H1 (cell line): ENCODE results near the gene MRPL45. TPM values are rescaled to one million over a fixed set of nuclear protein-coding genes. Genes with fewer than 3 reads are reported as not detected.

ENCODE experiments used
- CTCF ChIA-PET: fragments of 300-600 bp; sonication (Branson Sonifier 250); formaldehyde crosslinking; loops from one replicate; lab custom pipeline; 2021; ENCODE audit not compliant: partially characterized antibody; lab: Charles Lee
- POLR2A ChIA-PET: fragments of 300-600 bp; sonication (Branson Sonifier 250); formaldehyde crosslinking; loops from one replicate; lab custom pipeline; 2021; ENCODE audit warnings: inconsistent platforms; ENCODE audit not compliant: partially characterized antibody; lab: Charles Lee
- DNase-seq, 2 experiments: peaks; one replicate each; pipeline versions ENCODE4 v3.0.0 to v3.0.0-alpha.2; 2010 to 2022; ENCODE audit warnings: low spot score in 2 of 2, low read depth in 1 of 2, mixed read lengths in 1 of 2
- FAIRE-seq: peaks from 2 replicates; lab custom pipeline; 2011; peaks lifted over from hg19 to GRCh38; lab: Jason Lieb, UNC
- H2AFZ ChIP-seq: 2 replicates; pipeline ENCODE4 v1.8.1; 2012; ENCODE audit warnings: low read length, inconsistent platforms
- H2AK5ac ChIP-seq: 2 replicates; pipeline ENCODE4 v1.6.1; 2013; ENCODE audit warnings: low read depth, low read length
- H2BK120ac ChIP-seq: replicated peaks from 2 replicates; pipeline ENCODE3; 2013; ENCODE audit warnings: low read depth, low read length, inconsistent platforms
- H2BK12ac ChIP-seq: 2 replicates; pipeline ENCODE4 v1.6.1; 2013; ENCODE audit warnings: low read depth, low read length
- H2BK15ac ChIP-seq: 2 replicates; pipeline ENCODE4 v1.6.1; 2013; ENCODE audit warnings: low read length
- H2BK20ac ChIP-seq: 2 replicates; pipeline ENCODE4 v1.6.1; 2013; ENCODE audit warnings: low read length
- H2BK5ac ChIP-seq: 2 replicates; pipeline ENCODE4 v1.6.1; 2013; ENCODE audit warnings: low read depth, low read length
- H3K14ac ChIP-seq: 2 replicates; pipeline ENCODE4 v1.6.1; 2013; ENCODE audit warnings: inconsistent platforms; ENCODE audit not compliant: insufficient read length
- H3K18ac ChIP-seq: 2 replicates; pipeline ENCODE4 v1.6.1; 2013; ENCODE audit warnings: low read length; ENCODE audit errors: extremely low read depth
- H3K23ac ChIP-seq: 2 replicates; pipeline ENCODE4 v1.6.1; 2013; ENCODE audit warnings: inconsistent platforms; ENCODE audit not compliant: insufficient read length
- H3K23me2 ChIP-seq: 2 replicates; pipeline ENCODE4 v1.6.1; 2013; ENCODE audit warnings: low read depth, low read length
- H3K27ac ChIP-seq: 2 replicates; pipeline ENCODE4 v1.6.1; 2011; ENCODE audit warnings: low read depth, low read length, inconsistent platforms
- H3K27me3 ChIP-seq, 4 experiments: replicated peaks in 1 of 4; 1 replicate in 1 of 4; 2 replicates in 3 of 4; pipeline versions ENCODE4 v1.6.1 to v1.8.1; 2011 to 2013; ENCODE audit warnings: low read length in 3 of 4, mild to moderate bottlenecking in 3 of 4, inconsistent platforms in 2 of 4, mixed read lengths in 2 of 4, moderate library complexity in 1 of 4; ENCODE audit not compliant: control insufficient read depth in 3 of 4, insufficient read depth in 3 of 4; ENCODE audit errors: extremely low read depth in 1 of 4
- H3K36me3 ChIP-seq, 4 experiments: 2 replicates each; pipeline versions ENCODE4 v1.6.1 to v1.8.1; 2011 to 2013; ENCODE audit warnings: mild to moderate bottlenecking in 4 of 4, low read length in 3 of 4, moderate library complexity in 2 of 4, control low read depth in 1 of 4, inconsistent platforms in 1 of 4; ENCODE audit not compliant: insufficient read depth in 4 of 4, control insufficient read depth in 2 of 4
- H3K4ac ChIP-seq: replicated peaks from 2 replicates; pipeline ENCODE3; 2013; ENCODE audit warnings: low read length, low read depth, mixed read lengths, inconsistent platforms; ENCODE audit not compliant: insufficient read length
- H3K4me1 ChIP-seq, 4 experiments: replicated peaks in 1 of 4; 1 replicate in 1 of 4; 2 replicates in 3 of 4; pipeline versions ENCODE4 v1.6.1 to v1.8.1; 2011 to 2013; ENCODE audit warnings: low read length in 3 of 4, inconsistent platforms in 2 of 4, mixed read lengths in 1 of 4; ENCODE audit not compliant: insufficient read depth in 4 of 4, control insufficient read depth in 3 of 4
- H3K4me2 ChIP-seq, 2 experiments: 2 replicates each; pipeline versions ENCODE4 v1.6.1 to v1.8.1; 2011 to 2013; ENCODE audit warnings: low read depth in 2 of 2, low read length in 2 of 2, control low read depth in 1 of 2, inconsistent platforms in 1 of 2, mild to moderate bottlenecking in 1 of 2; ENCODE audit not compliant: insufficient read depth in 1 of 2
- H3K4me3 ChIP-seq, 4 experiments: fragments of 200-600, 300-600 bp in 1 of 4; sonication (generic), shearing (Covaris generic), sonication (Bioruptor Twin) in 1 of 4; 2 replicates each; pipeline versions ENCODE4 v1.5.1 to v1.8.1; 2011 to 2016; ENCODE audit warnings: low read length in 4 of 4, low read depth in 3 of 4, control low read depth in 2 of 4, inconsistent platforms in 2 of 4, mild to moderate bottlenecking in 2 of 4, mixed read lengths in 1 of 4, moderate library complexity in 1 of 4; ENCODE audit not compliant: insufficient read depth in 2 of 4; ENCODE audit errors: extremely low read depth in 1 of 4
- H3K56ac ChIP-seq: replicated peaks from 2 replicates; pipeline ENCODE3; 2013; ENCODE audit warnings: low read depth, mild to moderate bottlenecking, mixed read lengths, low read length, inconsistent platforms; ENCODE audit not compliant: insufficient read length
- H3K79me1 ChIP-seq: 2 replicates; pipeline ENCODE4 v1.6.1; 2013; ENCODE audit warnings: low read depth, low read length, control low read depth
- H3K79me2 ChIP-seq, 2 experiments: 2 replicates each; pipeline versions ENCODE4 v1.6.1 to v1.8.1; 2012 to 2013; ENCODE audit warnings: low read length in 2 of 2, mild to moderate bottlenecking in 2 of 2, inconsistent platforms in 1 of 2; ENCODE audit not compliant: insufficient read depth in 2 of 2, control insufficient read depth in 1 of 2
- H3K9ac ChIP-seq, 4 experiments: replicated peaks in 1 of 4; 1 replicate in 1 of 4; 2 replicates in 3 of 4; pipeline versions ENCODE4 v1.6.1 to v1.8.1; 2011 to 2013; ENCODE audit warnings: low read depth in 3 of 4, low read length in 3 of 4, control low read depth in 2 of 4, mild to moderate bottlenecking in 2 of 4, moderate library complexity in 2 of 4, inconsistent platforms in 1 of 4; ENCODE audit errors: extremely low read depth in 1 of 4
- H3K9me3 ChIP-seq, 2 experiments: 2 replicates each; pipeline versions ENCODE4 v1.6.1 to v1.8.1; 2012 to 2013; ENCODE audit warnings: mild to moderate bottlenecking in 2 of 2, moderate library complexity in 2 of 2, control low read depth in 1 of 2, inconsistent platforms in 1 of 2, low read depth in 1 of 2, low read length in 1 of 2, mixed read lengths in 1 of 2; ENCODE audit not compliant: insufficient read depth in 2 of 2
- H4K20me1 ChIP-seq, 2 experiments: replicated peaks in 1 of 2; 2 replicates each; pipeline versions ENCODE3 to v1.8.1; 2011 to 2013; ENCODE audit warnings: inconsistent platforms in 2 of 2, low read length in 2 of 2, mild to moderate bottlenecking in 1 of 2; ENCODE audit not compliant: insufficient read depth in 2 of 2, control insufficient read depth in 1 of 2
- H4K5ac ChIP-seq: 2 replicates; pipeline ENCODE4 v1.6.1; 2013; ENCODE audit warnings: low read length, low read depth, mixed read lengths, inconsistent platforms; ENCODE audit not compliant: insufficient read length
- H4K8ac ChIP-seq: 2 replicates; pipeline ENCODE4 v1.8.0; 2013; ENCODE audit warnings: mild to moderate bottlenecking, moderate library complexity, low read length, inconsistent platforms; ENCODE audit not compliant: insufficient read depth; ENCODE audit errors: extremely low read depth
- H4K91ac ChIP-seq: replicated peaks from 2 replicates; pipeline ENCODE3; 2013; ENCODE audit warnings: low read length, mixed read lengths, inconsistent platforms; ENCODE audit not compliant: insufficient read length
- ASH2L ChIP-seq: fragments of 200-600, 300-600 bp; sonication (generic); IDR thresholded peaks from one replicate; pipeline ENCODE4 v1.7.1; 2017; ENCODE audit warnings: low read length
- CEBPB ChIP-seq: IDR thresholded peaks from 2 replicates; pipeline ENCODE4 v1.6.1; 2012; ENCODE audit warnings: low read depth, low read length
- CHD2 ChIP-seq: IDR thresholded peaks from 2 replicates; pipeline ENCODE4 v1.6.1; 2012; ENCODE audit warnings: low read length, improper control_type of control experiment
- NANOG ChIP-seq: IDR thresholded peaks from 2 replicates; pipeline ENCODE4 v1.6.1; 2011; ENCODE audit warnings: low read length, low read depth, mild to moderate bottlenecking, inconsistent platforms; ENCODE audit not compliant: insufficient read depth, poor library complexity, severe bottlenecking
- NRF1 ChIP-seq: IDR thresholded peaks from 2 replicates; pipeline ENCODE4 v1.6.1; 2011; ENCODE audit warnings: mild to moderate bottlenecking, low read depth, low read length, improper control_type of control experiment
- POLR2AphosphoS5 ChIP-seq: IDR thresholded peaks from 2 replicates; pipeline ENCODE4 v1.6.1; 2011; ENCODE audit warnings: low read depth, low read length
- RNF2 ChIP-seq: fragments of 200-900, 300-1000 bp; sonication (generic); IDR thresholded peaks from 2 replicates; pipeline ENCODE4 v1.7.1; 2016; ENCODE audit warnings: borderline replicate concordance, low read depth, mild to moderate bottlenecking, antibody characterized with exemption, low read length; ENCODE audit not compliant: poor library complexity, severe bottlenecking; ENCODE audit errors: missing control alignments
- RXRA ChIP-seq: IDR thresholded peaks from 2 replicates; pipeline ENCODE4 v1.6.1; 2011; ENCODE audit warnings: low read depth, mild to moderate bottlenecking, low read length, moderate library complexity; ENCODE audit not compliant: insufficient read depth
- SP1 ChIP-seq: IDR thresholded peaks from 2 replicates; pipeline ENCODE4 v1.6.1; 2011; ENCODE audit warnings: low read depth, low read length
- SP4 ChIP-seq: IDR thresholded peaks from 2 replicates; pipeline ENCODE4 v1.6.1; 2012; ENCODE audit warnings: low read length, inconsistent platforms
- TAF1 ChIP-seq: IDR thresholded peaks from 2 replicates; pipeline ENCODE4 v1.6.1; 2011; ENCODE audit warnings: mild to moderate bottlenecking, low read depth, low read length
- TBP ChIP-seq: IDR thresholded peaks from 2 replicates; pipeline ENCODE4 v1.6.1; 2011; ENCODE audit warnings: low read depth, low read length, improper control_type of control experiment
- TCF12 ChIP-seq: IDR thresholded peaks from 2 replicates; pipeline ENCODE4 v1.6.1; 2011; ENCODE audit warnings: low read depth, mild to moderate bottlenecking, low read length
- TEAD4 ChIP-seq: IDR thresholded peaks from 2 replicates; pipeline ENCODE4 v1.6.1; 2012; ENCODE audit warnings: low read depth, low read length, inconsistent platforms, mixed read lengths
- WGBS, 2 experiments: shearing (Covaris generic) in 1 of 2; methylation state at CpG; one replicate each; pipeline versions ENCODE4 v1.1.6 to v1.1.7; 2013 to 2015; ENCODE audit warnings: low lambda C conversion rate in 2 of 2, mixed read lengths in 2 of 2, inconsistent platforms in 1 of 2, low coverage in 1 of 2, missing lambda C conversion rate in 1 of 2; ENCODE audit not compliant: insufficient replicate concordance in 2 of 2, insufficient coverage in 1 of 2, insufficient read length in 1 of 2; ENCODE audit errors: extremely low coverage in 1 of 2, missing lambda C conversion rate in 1 of 2; 5-methylcytosine and 5-hydroxymethylcytosine counted together
- polyA plus RNA-seq, 7 experiments: library from polyadenylated mRNA; depleted of rRNA in 3 of 7; stranded (reverse) in 5 of 7; unstranded in 2 of 7; fragments of >200 nt in 5 of 7; fragments of 200-250 nt in 2 of 7; gene quantifications; 1 replicate in 5 of 7; 2 replicates in 1 of 7; 4 replicates in 1 of 7; pipeline versions ENCODE4 v1.2.1 to v1.2.3, GENCODE V29; 2011 to 2013; ENCODE audit warnings: missing spikeins in 2 of 7, mixed read lengths in 2 of 7
- total RNA-seq: library from RNA; stranded (reverse); fragmentation: NEBNext Ultra II Directional; extraction: Animal tissue kit (Norgen Biotek cat#: 25700); gene quantifications from 2 replicates; pipeline ENCODE4 v1.2.1, GENCODE V29; 2021

Gene MRPL45
- total and polyA plus RNA-seq, 2 of the 8 experiments (the other 6 are each of a cell fraction or from before 2014, with no cell fraction given): 65.6 to 71.7 TPM

GRCh38 chr17:38361694-38362465 lies 64.9 kb downstream of the MRPL45 start:
- no peaks in the 10 kb centered on the region for H4K20me1 ChIP-seq
- H3K27me3 ChIP-seq: no peaks in the 10 kb centered on the region
- no peak overlapping the region; a peak in 1 of 7 replicates for H3K9ac ChIP-seq
- no peak overlapping the region for H2BK5ac ChIP-seq
- H3K4me3 ChIP-seq: no peak overlapping the region
- no peak for DNase-seq
- H3K79me1 ChIP-seq: no peaks in the 10 kb centered on the region; the same call in 1 of the 2 replicates
- H3K27ac ChIP-seq: no peak overlapping the region
- no peaks in the 10 kb centered on the region for H3K23me2 ChIP-seq
- no peak for FAIRE-seq
- POLR2A ChIA-PET: interaction anchor here (1.1 to 1.6 kb wide), 3 partner anchors 11 to 13 kb away, joined by 3 to 4 read pairs (median 3); no protein-coding TSS in a partner anchor
- no peak overlapping the region for H4K91ac ChIP-seq
- H4K5ac ChIP-seq: no peak overlapping the region
- H4K8ac ChIP-seq: no peak overlapping the region
- H3K4ac ChIP-seq: no peak overlapping the region
- no peak overlapping the region for H2BK20ac ChIP-seq
- CTCF ChIA-PET: interaction anchor here (1.1 to 25.7 kb wide), 9 partner anchors 9 to 57 kb away, joined by 3 to 400 read pairs (median 6); partner anchors contain the start of gene ARHGAP23
- no peak overlapping the region for H3K14ac ChIP-seq
- peaks cover 0 to 4% (median 2%) of the 10 kb centered on the region in 4 experiments; a peak in 2 of 7 replicates for H3K4me1 ChIP-seq
- no peak overlapping the region for H2BK12ac ChIP-seq
- H2AFZ ChIP-seq: no peak overlapping the region
- peaks cover 0 to 15% (median 0%) of the 10 kb centered on the region in 4 experiments; a peak in 2 of 8 replicates for H3K36me3 ChIP-seq
- H3K4me2 ChIP-seq: no peak overlapping the region
- H3K18ac ChIP-seq: no peak overlapping the region
- no peak overlapping the region for H3K56ac ChIP-seq
- H2AK5ac ChIP-seq: no peak overlapping the region
- 77% methylated on average over 5 of the region's 5 CpGs; no CpG with 5 or more reads in 1 of the 2 experiments for WGBS, 2 experiments
- no peak overlapping the region for H3K23ac ChIP-seq
- no peak overlapping the region for H2BK120ac ChIP-seq
- H3K9me3 ChIP-seq: no peaks in the 10 kb centered on the region
- no peak overlapping the region for H2BK15ac ChIP-seq
- H3K79me2 ChIP-seq: peaks cover 0 to 42% of the 10 kb centered on the region in 2 experiments; a peak in 2 of 4 replicates
- TF ChIP-seq ASH2L: no peak
- TF ChIP-seq RXRA: no peak
- no peak for TF ChIP-seq CEBPB
- TF ChIP-seq NANOG: no peak
- no peak for TF ChIP-seq CHD2
- no peak for TF ChIP-seq TCF12
- no peak for TF ChIP-seq SP4
- no peak for TF ChIP-seq NRF1
- TF ChIP-seq TBP: no peak
- no peak for TF ChIP-seq SP1
- no peak for TF ChIP-seq POLR2AphosphoS5
- TF ChIP-seq TEAD4: no peak
- TF ChIP-seq RNF2: no peak
- TF ChIP-seq TAF1: no peak
